ENCODE data around the gene MYADM. TPM values are rescaled to one million over a fixed set of nuclear protein-coding genes. Genes with fewer than 3 reads are reported as not detected.
A peak's percentile ranks its signal among the peaks of the same experiment; 100 is the strongest.

Gene MYADM
- total and polyA plus RNA-seq, 2 of the 13 experiments (the other 11 are each of a cell fraction or from before 2014, with no cell fraction given), result 19.9 to 38.1 TPM

- TF ChIP-seq NFKBIZ (CRISPR knock-in tag; IDR thresholded peaks at IDR 0.05) (no peak), KAT8 (CRISPR knock-in tag; IDR thresholded peaks at IDR 0.05) (peak; percentile 9; the same call in 1 of the 2 replicates), ZNF501 (CRISPR knock-in tag; IDR thresholded peaks at IDR 0.05) (no peak), ZNF563 (CRISPR knock-in tag; IDR thresholded peaks at IDR 0.05) (0 out of 2 replicates have a peak, but pooled peaks have one; percentile 12), LCORL (IDR thresholded peaks at IDR 0.05) (no peak), LCORL (CRISPR knock-in tag; IDR thresholded peaks at IDR 0.05) (0 out of 2 replicates have a peak, but pooled peaks have one; percentile 3), PAF1 (CRISPR knock-in tag; IDR thresholded peaks at IDR 0.05) (no peak), ZNF224 (CRISPR knock-in tag; IDR thresholded peaks at IDR 0.05) (no peak), ZNF432 (CRISPR knock-in tag; IDR thresholded peaks at IDR 0.05; ENCODE audit: borderline replicate concordance) (no peak), THAP8 (CRISPR knock-in tag; IDR thresholded peaks at IDR 0.05; ENCODE audit: borderline replicate concordance) (no peak), ZNF776 (CRISPR knock-in tag; IDR thresholded peaks at IDR 0.05) (0 out of 2 replicates have a peak, but pooled peaks have one; percentile 14), ZNF337 (CRISPR knock-in tag; IDR thresholded peaks at IDR 0.05; ENCODE audit: borderline replicate concordance, low read depth) (no peak), ZNF263 (CRISPR knock-in tag; IDR thresholded peaks at IDR 0.05) (peak; percentile 67; the same call in 1 of the 2 replicates), ZSCAN22 (CRISPR knock-in tag; IDR thresholded peaks at IDR 0.05) (peak; percentile 98), HOXD1 (CRISPR knock-in tag; IDR thresholded peaks at IDR 0.05) (0 out of 2 replicates have a peak, but pooled peaks have one; percentile 10), ZNF747 (CRISPR knock-in tag; IDR thresholded peaks at IDR 0.05; ENCODE audit: borderline replicate concordance) (0 out of 2 replicates have a peak, but pooled peaks have one; percentile 34), MYC (CRISPR knock-in tag; IDR thresholded peaks at IDR 0.05; ENCODE audit: borderline replicate concordance) (0 out of 2 replicates have a peak, but pooled peaks have one; percentile 18), AHDC1 (CRISPR knock-in tag; IDR thresholded peaks at IDR 0.05; ENCODE audit: borderline replicate concordance) (0 out of 2 replicates have a peak, but pooled peaks have one; percentile 6), ERF (CRISPR knock-in tag; IDR thresholded peaks at IDR 0.05) (no peak), ARID5B (CRISPR knock-in tag; IDR thresholded peaks at IDR 0.05) (no peak)
Observed at GRCh38 chr19:53868091-53868891, 608 bp downstream of the MYADM start (continued).

All from HepG2 (cell line).